Activated CD4-positive, CD25-positive, alpha-beta regulatory T cell treated with anti-CD3 and anti-CD28 coated beads, Interleukin-2, amount 50 U/mL, for 24 hours (primary cell): Measurements from ENCODE around the gene SMG9.

Experiments
- ATAC-seq, 2 donors: fragments of 150-1000 bp; cut with Tn5 transposase; one replicate each; pipeline ENCODE4 v1.10.0; 2021; ENCODE audit warnings: mild to moderate bottlenecking in 1 of 2, moderate library complexity in 1 of 2

Gene SMG9

DNA sequence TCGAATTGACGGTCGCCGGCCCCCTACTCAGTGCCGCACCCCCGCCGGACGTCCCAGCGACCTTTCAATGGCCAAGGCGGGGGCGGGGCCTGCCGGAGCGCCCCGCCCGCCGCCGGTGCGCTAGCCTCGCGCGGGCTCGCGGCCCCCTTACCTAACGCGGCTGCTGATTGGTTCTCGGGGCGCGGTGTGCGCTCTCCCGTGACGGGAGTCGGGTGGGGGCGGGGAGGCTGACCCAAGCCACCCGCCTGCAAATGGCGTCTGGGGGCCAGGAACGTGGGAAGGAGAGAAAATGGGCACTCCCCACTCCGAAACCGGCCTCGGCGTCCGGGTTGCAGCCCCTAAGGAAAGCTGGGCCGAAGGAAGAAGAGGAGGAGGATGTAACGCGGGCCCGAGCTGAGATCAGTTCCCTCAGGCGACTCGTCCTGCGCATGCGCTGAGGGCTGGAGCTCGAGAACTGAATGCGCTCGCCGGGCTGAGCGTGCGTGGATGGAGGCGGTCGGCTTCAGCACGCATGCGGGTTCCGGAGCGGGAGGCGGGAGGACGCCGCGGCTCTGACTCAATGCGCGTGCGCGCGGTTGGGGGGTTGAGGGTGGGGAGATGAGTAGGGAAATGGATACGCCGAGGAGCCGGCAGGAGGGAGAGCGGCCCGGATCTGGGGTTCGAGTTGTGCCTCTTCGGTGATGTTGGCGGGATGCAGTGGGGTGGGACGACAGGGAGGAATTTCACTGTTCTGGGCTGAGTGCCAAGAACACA is at the start of gene SMG9:
Gene SMG9, minus strand, starts transcription at position 460 of the 753 bp plus-strand sequence. CDS start 4,221 bp downstream, outside the sequence.
- peak; percentile 84 for ATAC-seq

- ATAC-seq, result no peak
Observed at GRCh38 chr19:43804432-43804831, 49.7 kb upstream of the SMG9 start.

DNA sequence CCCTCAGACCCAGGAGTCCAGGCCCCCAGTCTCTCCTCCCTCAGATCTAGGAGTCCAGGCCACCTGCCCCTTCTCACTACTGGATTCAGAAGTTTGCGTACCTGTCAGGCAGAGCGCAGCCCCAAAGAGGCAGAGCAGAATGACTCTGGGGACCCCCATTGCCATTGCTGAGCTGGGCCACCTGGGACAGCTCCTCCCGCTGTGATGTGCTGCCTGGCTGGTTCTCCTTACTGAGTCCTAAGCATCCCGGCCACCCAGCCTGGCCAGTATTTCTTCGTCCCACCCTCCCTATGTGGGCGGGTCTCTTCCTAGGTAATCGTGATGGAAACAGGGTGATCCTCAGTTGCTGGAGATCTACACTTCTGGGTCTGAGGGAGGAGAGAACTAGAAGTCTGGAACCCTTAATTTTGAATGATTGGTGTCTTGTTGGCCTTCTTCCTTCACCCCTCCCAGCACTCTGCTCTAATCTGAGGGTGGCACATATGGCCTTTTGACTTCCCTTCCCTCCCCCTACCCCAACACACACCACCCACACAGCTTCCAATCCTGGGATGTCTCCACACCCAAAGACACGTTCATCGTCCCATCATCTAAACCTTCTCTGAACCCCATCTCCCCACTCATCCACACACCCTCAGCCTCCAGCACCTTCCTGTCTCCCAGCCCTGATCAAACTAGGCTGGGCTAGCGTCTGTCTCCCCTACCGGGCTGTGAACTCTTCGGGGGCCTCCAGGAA is 47.6 kb upstream of the SMG9 start, which contains the start of gene LYPD5:
Gene LYPD5, minus strand, starts transcription at position 232 of the 736 bp plus-strand sequence. Its CDS starts 67 bp downstream, at position 165.
- no peak for ATAC-seq

GRCh38 chr19:43799502-43800142 is 44.9 kb upstream of the SMG9 start:
- no peak for ATAC-seq

DNA sequence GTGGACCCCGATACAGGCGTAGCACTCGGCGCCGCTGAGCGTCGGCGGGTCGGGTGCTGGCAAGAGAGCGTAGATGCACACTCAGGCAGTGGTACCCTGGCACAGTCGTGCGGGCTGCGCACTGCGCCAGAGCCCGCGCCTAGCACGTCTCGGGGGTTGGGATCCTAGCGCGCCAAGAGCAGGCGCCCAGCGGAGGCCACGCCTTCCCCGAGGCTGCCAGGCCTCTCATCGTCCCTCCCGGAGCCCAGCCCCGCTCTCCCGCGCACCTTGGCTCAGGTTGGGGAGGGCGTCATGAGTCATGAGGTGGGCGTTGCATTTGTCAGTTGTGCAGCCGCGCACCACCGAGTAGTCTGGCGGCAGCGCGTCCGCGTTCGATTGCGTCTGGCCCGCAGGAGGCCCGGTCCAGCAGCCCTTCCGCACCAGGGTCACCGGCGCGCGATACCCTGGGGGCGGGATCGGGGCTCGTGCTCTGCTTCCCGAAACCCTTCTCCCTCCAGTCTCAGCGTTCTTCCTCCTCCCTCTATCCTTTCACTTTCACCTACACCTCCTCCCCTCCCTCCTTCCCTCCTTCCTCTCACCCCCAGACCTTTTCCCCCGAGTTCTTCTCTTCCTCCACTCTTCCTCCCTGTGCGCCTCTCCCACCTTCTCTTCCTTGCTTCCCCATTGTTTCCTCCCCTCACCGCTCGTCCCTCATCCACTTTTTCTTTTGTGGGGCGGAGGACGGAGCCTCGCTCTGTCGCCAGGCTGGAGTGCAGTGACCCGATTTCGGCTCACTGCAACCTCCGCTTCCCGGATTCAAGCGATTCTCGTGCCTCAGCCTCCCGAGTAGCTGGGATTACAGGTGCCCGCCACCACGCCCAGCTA is 44.0 kb upstream of the SMG9 start:
- peak; percentile 81 to 86 for ATAC-seq

DNA sequence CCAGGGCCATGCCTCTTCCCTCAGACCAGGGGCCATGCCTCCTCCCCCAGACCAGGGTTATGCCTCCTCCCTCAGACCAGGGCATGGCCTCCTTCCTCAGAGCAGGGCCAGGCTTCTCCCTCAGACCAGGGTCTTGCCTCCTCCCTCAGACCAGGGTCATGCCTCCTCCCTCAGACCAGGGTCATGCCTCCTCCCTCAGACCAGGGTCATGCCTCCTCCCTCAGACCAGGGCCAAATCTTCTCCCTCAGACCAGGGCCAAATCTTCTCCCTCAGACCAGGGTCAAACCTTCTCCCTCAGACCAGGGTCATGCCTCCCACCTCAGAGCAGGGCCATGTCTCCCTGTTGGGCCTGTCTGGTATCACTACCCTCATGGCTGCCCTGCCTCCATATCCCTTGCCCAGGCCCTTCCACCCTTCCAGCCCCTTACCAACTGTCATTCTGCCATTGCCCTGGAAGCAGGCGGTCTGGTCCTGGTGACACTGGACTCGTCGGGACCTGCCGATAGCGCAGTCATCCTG is 43.3 kb upstream of the SMG9 start:
- ATAC-seq, result no peak

- ATAC-seq, result no peak
Observed at GRCh38 chr19:43797556-43797955, 42.8 kb upstream of the SMG9 start.

- no peak for ATAC-seq
Observed at GRCh38 chr19:43797118-43797517, 42.4 kb upstream of the SMG9 start.

DNA sequence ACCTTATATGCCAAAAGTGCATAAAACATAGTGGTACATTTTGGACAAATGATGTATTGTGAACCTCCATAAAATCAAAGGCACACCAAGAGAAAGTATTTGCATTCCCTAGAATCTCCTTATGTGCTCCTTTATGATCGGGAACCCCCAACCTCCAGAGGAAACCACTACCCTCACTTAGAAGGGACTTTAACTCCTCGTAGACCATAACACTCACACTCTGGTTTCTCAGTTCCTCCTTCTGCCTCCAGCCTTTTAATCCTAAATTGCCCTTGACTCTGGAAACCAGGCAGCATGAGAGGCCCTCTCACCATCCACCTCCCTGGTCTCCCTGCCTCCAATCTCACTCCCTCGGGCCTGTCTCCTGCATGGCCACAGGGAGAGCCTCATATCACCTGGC is 35.8 kb upstream of the SMG9 start:
- no peak for ATAC-seq

DNA sequence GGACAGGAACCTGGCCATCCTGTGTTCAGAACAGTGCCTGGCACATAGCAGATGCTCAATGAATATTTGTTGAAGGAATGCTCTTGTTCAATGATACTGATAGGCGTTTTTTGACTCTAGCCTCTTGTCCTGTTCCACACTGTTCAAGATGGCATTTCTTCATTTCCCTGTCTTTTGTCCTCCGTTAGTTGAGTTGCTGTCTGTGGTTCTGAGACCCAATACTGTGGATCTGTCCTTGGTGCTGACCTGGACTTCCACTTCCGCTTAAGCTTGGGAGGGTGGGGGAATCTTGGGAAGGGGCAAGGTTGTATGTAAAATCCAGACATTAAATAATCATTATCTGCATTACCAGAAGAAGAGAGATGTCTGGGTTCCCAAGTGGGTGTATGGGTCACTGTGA is 34.3 kb upstream of the SMG9 start:
- ATAC-seq, result no peak

DNA sequence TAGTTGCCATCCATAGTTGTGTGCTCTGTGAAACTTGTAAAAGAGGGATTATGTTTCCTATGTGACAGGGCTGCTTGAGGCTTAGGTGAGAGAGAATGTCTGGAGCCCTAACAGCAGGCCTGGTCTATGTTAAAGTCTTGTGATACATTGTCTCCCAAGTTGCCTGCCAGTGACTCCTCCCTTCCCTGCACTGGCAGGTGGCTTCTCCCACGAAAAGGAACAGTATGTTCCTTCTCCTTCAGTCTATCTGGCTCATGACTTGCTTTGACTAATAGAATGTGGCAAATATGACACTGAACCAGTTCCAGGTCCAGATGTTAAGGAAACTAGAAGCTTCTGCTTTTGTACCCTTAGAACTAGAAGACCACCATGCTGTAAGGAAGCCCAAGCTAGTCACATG is 31.9 kb upstream of the SMG9 start:
- no peak for ATAC-seq

- no peak for ATAC-seq
Observed at GRCh38 chr19:43784981-43785808, 30.4 kb upstream of the SMG9 start.

GRCh38 chr19:43784241-43784980 is 29.6 kb upstream of the SMG9 start:
- ATAC-seq, result peak; percentile 25 to 29

GRCh38 chr19:43783636-43784035 is 28.9 kb upstream of the SMG9 start:
- no peak for ATAC-seq

- ATAC-seq, result no peak
Observed at GRCh38 chr19:43782689-43783231, 28.0 kb upstream of the SMG9 start.

GRCh38 chr19:43782311-43782660 is 27.5 kb upstream of the SMG9 start:
- ATAC-seq, result no peak

DNA sequence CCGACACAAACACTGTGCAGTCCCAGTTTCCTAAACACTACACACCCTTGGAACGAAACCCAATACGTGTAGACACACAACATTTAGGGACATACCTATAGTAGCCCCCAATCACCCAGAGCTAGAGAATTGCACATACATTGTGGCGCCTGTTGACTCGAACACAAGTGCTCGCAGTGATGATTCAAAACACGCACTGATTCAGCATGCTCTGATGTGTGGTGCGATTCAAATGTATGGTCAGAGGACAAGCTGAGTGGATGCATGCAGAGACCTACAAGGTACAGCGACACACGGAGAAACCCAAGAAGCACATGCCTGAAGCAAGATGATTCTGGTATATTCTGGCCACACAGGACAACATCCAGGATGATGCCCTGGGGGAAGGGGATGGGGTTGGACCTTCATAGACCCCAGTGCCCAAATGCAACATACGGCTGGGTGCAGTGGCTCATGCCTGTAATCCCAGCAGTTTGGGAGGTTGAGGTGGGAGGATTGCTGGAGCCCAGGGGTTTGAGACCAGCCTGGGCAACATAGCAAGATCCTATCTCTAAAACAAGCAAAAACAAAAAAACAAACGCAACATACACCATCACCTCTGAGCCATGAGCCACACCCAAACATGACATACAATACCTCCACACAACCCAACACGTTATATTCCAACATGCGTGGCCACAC is 27.0 kb upstream of the SMG9 start:
- peak; percentile 35 to 41 for ATAC-seq

GRCh38 chr19:43780706-43781525 is 26.2 kb upstream of the SMG9 start, which contains the start of gene KCNN4:
Gene KCNN4 (minus strand): TSS chr19:43780973. CDS start chr19:43780861, 112 bp downstream.
- peak; percentile 74 to 78 for ATAC-seq

DNA sequence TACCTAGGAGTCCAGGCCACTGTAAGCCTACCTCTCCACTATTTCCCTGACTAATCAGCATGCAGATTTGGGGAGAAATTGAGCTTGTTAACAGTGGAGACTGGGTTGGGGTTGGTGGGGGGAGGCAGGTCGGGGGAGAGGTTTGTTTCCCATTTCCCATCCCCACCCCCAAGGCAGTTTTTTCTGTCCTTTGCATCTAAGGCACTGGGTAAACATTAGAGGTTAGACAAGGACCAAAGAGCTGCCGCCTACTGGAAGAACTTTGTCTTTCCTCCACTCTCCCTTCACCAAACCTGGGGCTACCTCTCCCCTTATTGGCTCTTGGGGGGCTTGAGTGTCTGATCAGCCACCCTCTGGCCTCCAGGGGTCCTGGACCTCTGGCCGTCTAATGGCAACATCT is 25.1 kb upstream of the SMG9 start:
- no peak for ATAC-seq
